ENCODE results near the gene TAOK2.
A peak's percentile ranks its signal among the peaks of the same experiment; 100 is the strongest.
"Not testable (repeated sequence)": the region's sequence is repeated elsewhere in the genome, so short reads cannot be mapped to it uniquely, and the experiment has no call there.

The TAOK2 gene

GRCh38 chr16:30026449-30026848, 52.8 kb downstream of the TAOK2 start:
- DNase-seq = no peak

- no peak for DNase-seq
Measured at GRCh38 chr16:30027588-30028437, 54.1 kb downstream of the TAOK2 start.

- DNase-seq = no peak
Measured at GRCh38 chr16:30028438-30029076, 54.9 kb downstream of the TAOK2 start.

GRCh38 chr16:30030011-30030685, 56.5 kb downstream of the TAOK2 start:
- DNase-seq = no peak

GRCh38 chr16:30030841-30031413, 57.3 kb downstream of the TAOK2 start, which contains the start of gene TLCD3B:
TSS of gene TLCD3B (minus strand) at chr16:30031271. CDS start at chr16:30030527, 744 bp downstream.
- DNase-seq = no peak

DNA sequence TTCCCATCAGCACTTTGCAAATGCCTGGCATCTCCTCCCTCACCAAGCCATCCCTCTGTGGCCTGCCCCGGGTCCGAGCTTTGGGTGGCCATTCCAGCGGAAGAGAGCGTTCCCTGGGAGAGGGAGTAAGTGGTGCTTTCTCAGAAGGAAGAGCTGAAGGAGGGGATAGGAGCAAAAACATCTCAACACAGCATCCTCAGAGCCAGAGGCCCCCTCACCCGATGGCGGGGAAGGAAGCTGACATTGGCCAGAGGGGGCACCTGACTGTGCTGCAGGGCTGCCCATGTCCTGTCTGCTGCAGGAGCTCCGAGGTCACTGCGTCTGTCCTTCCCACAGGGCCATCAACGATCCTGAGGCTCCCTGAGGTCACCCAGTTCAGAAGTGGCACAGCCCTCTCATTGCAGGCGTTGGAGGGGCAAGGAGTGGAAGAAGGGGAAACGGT, 57.8 kb downstream of the TAOK2 start:
- no peak for DNase-seq

GRCh38 chr16:30032083-30032819, 58.6 kb downstream of the TAOK2 start:
- DNase-seq = no peak

- DNase-seq = no peak
Measured at GRCh38 chr16:30033270-30033669, 59.6 kb downstream of the TAOK2 start.

- peak; percentile 14 for DNase-seq
Measured at GRCh38 chr16:30040221-30040620, 66.6 kb downstream of the TAOK2 start.

DNA sequence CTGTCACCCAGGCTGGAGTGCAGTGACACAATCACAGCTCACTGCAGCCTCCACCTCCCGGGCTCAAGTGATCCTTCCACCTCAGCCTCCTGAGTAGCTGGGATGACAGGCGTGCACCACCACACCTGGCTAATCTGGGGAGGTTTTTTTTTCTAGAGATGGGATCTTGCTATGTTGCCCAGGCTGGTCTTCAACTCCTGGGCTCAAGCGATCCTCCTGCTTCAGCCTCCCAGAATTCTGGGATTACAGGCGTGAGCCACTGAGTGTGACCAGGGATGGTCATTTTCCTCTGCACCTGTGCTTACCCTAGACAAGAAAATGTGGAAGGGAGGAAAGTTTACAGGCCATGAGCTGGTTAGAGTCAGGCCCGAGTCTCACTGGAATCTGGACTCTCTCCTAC, 67.0 kb downstream of the TAOK2 start:
- not testable (repeated sequence) for DNase-seq

- no peak for DNase-seq
Measured at GRCh38 chr16:30041841-30042240, 68.2 kb downstream of the TAOK2 start.

Measured in GF-D8 (cell line).